GM23338 (cell line): ENCODE results near the gene TBC1D5. TPM values are rescaled to one million over a fixed set of nuclear protein-coding genes. Genes with fewer than 3 reads are reported as not detected.
A peak's percentile ranks its signal among the peaks of the same experiment; 100 is the strongest.

Experiments
- ATAC-seq: fragments of 200-7000 bp; cut with Tn5 transposase; 3 replicates; pipeline ENCODE4 v1.9.1; 2020
- DNase-seq: peaks from one replicate; pipeline ENCODE4 v3.0.0-alpha.2; 2015; ENCODE audit warnings: low spot score
- H2AFZ ChIP-seq: fragments of 200-600 bp; sonication (generic); 2 replicates; pipeline ENCODE4 v1.8.0; 2016; ENCODE audit warnings: antibody characterized with exemption, mild to moderate bottlenecking, moderate library complexity
- H3F3A ChIP-seq: fragments of 200-600 bp; sonication (generic); replicated peaks from 2 replicates; pipeline ENCODE4 v1.8.0; 2017; ENCODE audit warnings: antibody characterized with exemption, mixed run types, low read depth
- H3K27ac ChIP-seq: fragments of 200-600 bp; sonication (generic); 2 replicates; pipeline ENCODE4 v1.6.1; 2016; ENCODE audit warnings: low read depth
- H3K27me3 ChIP-seq: fragments of 200-600 bp; sonication (generic); 2 replicates; pipeline ENCODE4 v1.8.0; 2016; ENCODE audit warnings: mild to moderate bottlenecking, mixed run types, moderate library complexity; ENCODE audit not compliant: insufficient read depth
- H3K36me3 ChIP-seq: fragments of 200-600 bp; sonication (generic); 2 replicates; pipeline ENCODE4 v1.8.0; 2016; ENCODE audit warnings: mild to moderate bottlenecking; ENCODE audit not compliant: insufficient read depth
- H3K4me1 ChIP-seq: fragments of 200-600 bp; sonication (generic); 2 replicates; pipeline ENCODE4 v1.8.0; 2016; ENCODE audit warnings: mild to moderate bottlenecking, moderate library complexity; ENCODE audit not compliant: insufficient read depth
- H3K4me2 ChIP-seq: fragments of 200-600 bp; sonication (generic); 2 replicates; pipeline ENCODE4 v1.7.1; 2017; ENCODE audit warnings: mixed run types
- H3K4me3 ChIP-seq: fragments of 200-600 bp; sonication (generic); 2 replicates; pipeline ENCODE4 v1.6.1; 2016; ENCODE audit warnings: mixed run types
- H3K79me2 ChIP-seq: fragments of 200-600 bp; sonication (generic); replicated peaks from 2 replicates; pipeline ENCODE4 v1.8.0; 2017; ENCODE audit warnings: mild to moderate bottlenecking; ENCODE audit not compliant: insufficient read depth
- H3K9me2 ChIP-seq: fragments of 200-600 bp; sonication (generic); 2 replicates; pipeline ENCODE4 v1.8.0; 2017; ENCODE audit not compliant: insufficient read depth
- H4K20me1 ChIP-seq: fragments of 200-600 bp; sonication (generic); replicated peaks from 2 replicates; pipeline ENCODE4 v1.8.0; 2017; ENCODE audit warnings: mild to moderate bottlenecking; ENCODE audit not compliant: insufficient read depth
- H3K27ac Mint-ChIP-seq: 2 replicates; pipeline ENCODE4 v1.8.0; 2020; ENCODE audit warnings: inconsistent platforms, mild to moderate bottlenecking, moderate library complexity, mixed read lengths
- H3K27me3 Mint-ChIP-seq: 3 replicates; pipeline ENCODE4 v1.8.0; 2022; ENCODE audit warnings: low read depth, mild to moderate bottlenecking, moderate library complexity, mixed read lengths, inconsistent platforms; ENCODE audit not compliant: insufficient read depth, poor library complexity
- H3K36me3 Mint-ChIP-seq: 3 replicates; pipeline ENCODE4 v1.8.0; 2021; ENCODE audit warnings: low read depth, mild to moderate bottlenecking, inconsistent platforms, moderate library complexity, mixed read lengths
- H3K4me1 Mint-ChIP-seq: 3 replicates; pipeline ENCODE4 v1.8.0; 2020; ENCODE audit warnings: mild to moderate bottlenecking, inconsistent platforms, mixed read lengths
- H3K4me3 Mint-ChIP-seq: 3 replicates; pipeline ENCODE4 v1.8.0; 2021; ENCODE audit warnings: moderate library complexity, mild to moderate bottlenecking, inconsistent platforms, mixed read lengths
- H3K9me3 Mint-ChIP-seq: 3 replicates; pipeline ENCODE4 v1.8.0; 2020; ENCODE audit warnings: moderate library complexity, mild to moderate bottlenecking, inconsistent platforms, mixed read lengths
- CREB1 ChIP-seq: fragments of 250-450 bp; sonication (Bioruptor Pico); IDR thresholded peaks from 2 replicates; pipeline ENCODE4 v1.5.0; 2020; ENCODE audit warnings: low read depth, mild to moderate bottlenecking, moderate library complexity
- EZH2 ChIP-seq: fragments of 200-600 bp; sonication (generic); IDR thresholded peaks from one replicate; pipeline ENCODE4 v1.8.0; 2017; ENCODE audit warnings: antibody characterized with exemption, mild to moderate bottlenecking, low read depth; ENCODE audit not compliant: unreplicated experiment
- EZH2phosphoT487 ChIP-seq: fragments of 200-600 bp; sonication (generic); IDR thresholded peaks from one replicate; pipeline ENCODE4 v1.8.1; 2018; ENCODE audit warnings: antibody characterized with exemption; ENCODE audit not compliant: unreplicated experiment
- JUNB ChIP-seq: IDR thresholded peaks from one replicate; pipeline ENCODE4 v1.6.1; 2016; ENCODE audit warnings: antibody characterized with exemption; ENCODE audit not compliant: unreplicated experiment
- NANOG ChIP-seq: IDR thresholded peaks from 2 replicates; pipeline ENCODE4 v1.6.1; 2016; ENCODE audit warnings: antibody characterized with exemption, borderline replicate concordance
- POLR2AphosphoS5 ChIP-seq: IDR thresholded peaks from 2 replicates; pipeline ENCODE4 v1.6.1; 2016; ENCODE audit warnings: antibody characterized with exemption, low read depth
- STAT1 ChIP-seq: IDR thresholded peaks from one replicate; pipeline ENCODE4 v1.6.1; 2016; ENCODE audit warnings: antibody characterized with exemption; ENCODE audit not compliant: unreplicated experiment
- ZNF114 ChIP-seq: fragments of 250-450 bp; sonication (Bioruptor Pico); IDR thresholded peaks from 2 replicates; pipeline ENCODE4 v1.5.0; 2020; ENCODE audit warnings: mild to moderate bottlenecking, moderate library complexity
- ZNF331 ChIP-seq: fragments of 250-450 bp; sonication (Bioruptor Pico); IDR thresholded peaks from 2 replicates; pipeline ENCODE4 v1.5.0; 2020; ENCODE audit warnings: low read depth, mild to moderate bottlenecking, moderate library complexity
- polyA plus RNA-seq: library from polyadenylated mRNA; unstranded; fragments of >200 nt; fragmentation: Nextera tagmentation; extraction: Ambion mirVana; gene quantifications from 2 replicates; pipeline ENCODE4 v1.2.1, GENCODE V29; 2016
- total RNA-seq: library from RNA; depleted of rRNA; stranded (reverse); fragments of >200 nt; shearing (Covaris generic); gene quantifications from 2 replicates; pipeline ENCODE4 v1.2.3, GENCODE V29; 2014
- TF ChIP-seq, protein P1 (sequence below): IDR thresholded peaks from 2 replicates; pipeline ENCODE4 v1.6.1; 2016; ENCODE audit warnings: antibody characterized with exemption
- TF ChIP-seq, protein P2 (sequence below): IDR thresholded peaks from one replicate; pipeline ENCODE4 v1.6.1; 2018; ENCODE audit warnings: antibody characterized with exemption; ENCODE audit not compliant: unreplicated experiment
- TF ChIP-seq, protein P3 (sequence below), 2 experiments: fragments of 200-600 bp in 1 of 2; sonication (generic) in 1 of 2; conservative IDR thresholded peaks; 2 replicates each; pipeline versions ENCODE4 v1.5.1 to v1.6.1; 2016 to 2017; ENCODE audit warnings: antibody characterized with exemption in 2 of 2, low read depth in 2 of 2, mild to moderate bottlenecking in 2 of 2, moderate library complexity in 1 of 2
- TF ChIP-seq, protein P4 (sequence below): fragments of 250-450 bp; sonication (Bioruptor Pico); IDR thresholded peaks from 2 replicates; pipeline ENCODE4 v1.5.0; 2020; ENCODE audit warnings: mild to moderate bottlenecking, moderate library complexity

The TBC1D5 gene
- total and polyA plus RNA-seq, 2 experiments from 2014 or later, result 21.8 to 48.1 TPM

DNA sequence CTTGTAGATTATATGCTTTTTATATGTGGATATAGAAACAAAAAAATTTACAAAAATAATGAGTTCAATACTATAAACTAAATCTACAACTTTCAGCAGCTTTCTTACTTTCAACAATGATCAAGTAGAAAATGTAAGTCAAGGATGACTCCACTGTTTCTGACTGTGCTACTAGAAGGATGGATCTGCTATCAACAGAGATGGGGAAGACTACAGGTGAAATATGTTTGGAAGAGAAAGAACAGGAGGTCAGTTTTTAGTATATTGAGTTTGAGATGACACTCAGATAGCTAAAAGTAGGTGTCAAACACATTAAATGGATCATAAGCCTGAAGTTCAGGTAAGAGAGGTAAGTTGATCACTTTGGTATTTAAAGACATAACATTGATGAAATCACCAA lies 107.5 kb downstream of the TBC1D5 start:
- Histone ChIP-seq H2AFZ (no peak overlapping the region), H3F3A (no peaks in the 10 kb centered on the region), H3K79me2 (peaks cover 4% of the 10 kb centered on the region; the same call in 1 of the 2 replicates), H3K27me3 (no peaks in the 10 kb centered on the region), H3K4me3 (no peak overlapping the region), H3K9me2 (no peaks in the 10 kb centered on the region), H3K27ac (no peak overlapping the region), H3K4me2 (no peak overlapping the region), H3K36me3 (no peaks in the 10 kb centered on the region), H4K20me1 (no peaks in the 10 kb centered on the region), H3K4me1 (no peaks in the 10 kb centered on the region)
- TF ChIP-seq STAT1, result no peak
- TF ChIP-seq, protein P1, sequence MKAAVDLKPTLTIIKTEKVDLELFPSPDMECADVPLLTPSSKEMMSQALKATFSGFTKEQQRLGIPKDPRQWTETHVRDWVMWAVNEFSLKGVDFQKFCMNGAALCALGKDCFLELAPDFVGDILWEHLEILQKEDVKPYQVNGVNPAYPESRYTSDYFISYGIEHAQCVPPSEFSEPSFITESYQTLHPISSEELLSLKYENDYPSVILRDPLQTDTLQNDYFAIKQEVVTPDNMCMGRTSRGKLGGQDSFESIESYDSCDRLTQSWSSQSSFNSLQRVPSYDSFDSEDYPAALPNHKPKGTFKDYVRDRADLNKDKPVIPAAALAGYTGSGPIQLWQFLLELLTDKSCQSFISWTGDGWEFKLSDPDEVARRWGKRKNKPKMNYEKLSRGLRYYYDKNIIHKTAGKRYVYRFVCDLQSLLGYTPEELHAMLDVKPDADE, result no peak
- TF ChIP-seq JUNB, result no peak
- TF ChIP-seq, protein P2, sequence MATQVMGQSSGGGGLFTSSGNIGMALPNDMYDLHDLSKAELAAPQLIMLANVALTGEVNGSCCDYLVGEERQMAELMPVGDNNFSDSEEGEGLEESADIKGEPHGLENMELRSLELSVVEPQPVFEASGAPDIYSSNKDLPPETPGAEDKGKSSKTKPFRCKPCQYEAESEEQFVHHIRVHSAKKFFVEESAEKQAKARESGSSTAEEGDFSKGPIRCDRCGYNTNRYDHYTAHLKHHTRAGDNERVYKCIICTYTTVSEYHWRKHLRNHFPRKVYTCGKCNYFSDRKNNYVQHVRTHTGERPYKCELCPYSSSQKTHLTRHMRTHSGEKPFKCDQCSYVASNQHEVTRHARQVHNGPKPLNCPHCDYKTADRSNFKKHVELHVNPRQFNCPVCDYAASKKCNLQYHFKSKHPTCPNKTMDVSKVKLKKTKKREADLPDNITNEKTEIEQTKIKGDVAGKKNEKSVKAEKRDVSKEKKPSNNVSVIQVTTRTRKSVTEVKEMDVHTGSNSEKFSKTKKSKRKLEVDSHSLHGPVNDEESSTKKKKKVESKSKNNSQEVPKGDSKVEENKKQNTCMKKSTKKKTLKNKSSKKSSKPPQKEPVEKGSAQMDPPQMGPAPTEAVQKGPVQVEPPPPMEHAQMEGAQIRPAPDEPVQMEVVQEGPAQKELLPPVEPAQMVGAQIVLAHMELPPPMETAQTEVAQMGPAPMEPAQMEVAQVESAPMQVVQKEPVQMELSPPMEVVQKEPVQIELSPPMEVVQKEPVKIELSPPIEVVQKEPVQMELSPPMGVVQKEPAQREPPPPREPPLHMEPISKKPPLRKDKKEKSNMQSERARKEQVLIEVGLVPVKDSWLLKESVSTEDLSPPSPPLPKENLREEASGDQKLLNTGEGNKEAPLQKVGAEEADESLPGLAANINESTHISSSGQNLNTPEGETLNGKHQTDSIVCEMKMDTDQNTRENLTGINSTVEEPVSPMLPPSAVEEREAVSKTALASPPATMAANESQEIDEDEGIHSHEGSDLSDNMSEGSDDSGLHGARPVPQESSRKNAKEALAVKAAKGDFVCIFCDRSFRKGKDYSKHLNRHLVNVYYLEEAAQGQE, result no peak
- TF ChIP-seq ZNF331 (CRISPR knock-in tag), result no peak
- no peak for TF ChIP-seq POLR2AphosphoS5
- TF ChIP-seq NANOG, result no peak
- no peak for TF ChIP-seq CREB1 (CRISPR knock-in tag)
- no peak for TF ChIP-seq EZH2phosphoT487
- TF ChIP-seq, protein P3, sequence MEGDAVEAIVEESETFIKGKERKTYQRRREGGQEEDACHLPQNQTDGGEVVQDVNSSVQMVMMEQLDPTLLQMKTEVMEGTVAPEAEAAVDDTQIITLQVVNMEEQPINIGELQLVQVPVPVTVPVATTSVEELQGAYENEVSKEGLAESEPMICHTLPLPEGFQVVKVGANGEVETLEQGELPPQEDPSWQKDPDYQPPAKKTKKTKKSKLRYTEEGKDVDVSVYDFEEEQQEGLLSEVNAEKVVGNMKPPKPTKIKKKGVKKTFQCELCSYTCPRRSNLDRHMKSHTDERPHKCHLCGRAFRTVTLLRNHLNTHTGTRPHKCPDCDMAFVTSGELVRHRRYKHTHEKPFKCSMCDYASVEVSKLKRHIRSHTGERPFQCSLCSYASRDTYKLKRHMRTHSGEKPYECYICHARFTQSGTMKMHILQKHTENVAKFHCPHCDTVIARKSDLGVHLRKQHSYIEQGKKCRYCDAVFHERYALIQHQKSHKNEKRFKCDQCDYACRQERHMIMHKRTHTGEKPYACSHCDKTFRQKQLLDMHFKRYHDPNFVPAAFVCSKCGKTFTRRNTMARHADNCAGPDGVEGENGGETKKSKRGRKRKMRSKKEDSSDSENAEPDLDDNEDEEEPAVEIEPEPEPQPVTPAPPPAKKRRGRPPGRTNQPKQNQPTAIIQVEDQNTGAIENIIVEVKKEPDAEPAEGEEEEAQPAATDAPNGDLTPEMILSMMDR (conservative IDR thresholded peaks at IDR 0.05; ENCODE audit: low read depth in 2 of 2), result no peak
- TF ChIP-seq, protein P4, sequence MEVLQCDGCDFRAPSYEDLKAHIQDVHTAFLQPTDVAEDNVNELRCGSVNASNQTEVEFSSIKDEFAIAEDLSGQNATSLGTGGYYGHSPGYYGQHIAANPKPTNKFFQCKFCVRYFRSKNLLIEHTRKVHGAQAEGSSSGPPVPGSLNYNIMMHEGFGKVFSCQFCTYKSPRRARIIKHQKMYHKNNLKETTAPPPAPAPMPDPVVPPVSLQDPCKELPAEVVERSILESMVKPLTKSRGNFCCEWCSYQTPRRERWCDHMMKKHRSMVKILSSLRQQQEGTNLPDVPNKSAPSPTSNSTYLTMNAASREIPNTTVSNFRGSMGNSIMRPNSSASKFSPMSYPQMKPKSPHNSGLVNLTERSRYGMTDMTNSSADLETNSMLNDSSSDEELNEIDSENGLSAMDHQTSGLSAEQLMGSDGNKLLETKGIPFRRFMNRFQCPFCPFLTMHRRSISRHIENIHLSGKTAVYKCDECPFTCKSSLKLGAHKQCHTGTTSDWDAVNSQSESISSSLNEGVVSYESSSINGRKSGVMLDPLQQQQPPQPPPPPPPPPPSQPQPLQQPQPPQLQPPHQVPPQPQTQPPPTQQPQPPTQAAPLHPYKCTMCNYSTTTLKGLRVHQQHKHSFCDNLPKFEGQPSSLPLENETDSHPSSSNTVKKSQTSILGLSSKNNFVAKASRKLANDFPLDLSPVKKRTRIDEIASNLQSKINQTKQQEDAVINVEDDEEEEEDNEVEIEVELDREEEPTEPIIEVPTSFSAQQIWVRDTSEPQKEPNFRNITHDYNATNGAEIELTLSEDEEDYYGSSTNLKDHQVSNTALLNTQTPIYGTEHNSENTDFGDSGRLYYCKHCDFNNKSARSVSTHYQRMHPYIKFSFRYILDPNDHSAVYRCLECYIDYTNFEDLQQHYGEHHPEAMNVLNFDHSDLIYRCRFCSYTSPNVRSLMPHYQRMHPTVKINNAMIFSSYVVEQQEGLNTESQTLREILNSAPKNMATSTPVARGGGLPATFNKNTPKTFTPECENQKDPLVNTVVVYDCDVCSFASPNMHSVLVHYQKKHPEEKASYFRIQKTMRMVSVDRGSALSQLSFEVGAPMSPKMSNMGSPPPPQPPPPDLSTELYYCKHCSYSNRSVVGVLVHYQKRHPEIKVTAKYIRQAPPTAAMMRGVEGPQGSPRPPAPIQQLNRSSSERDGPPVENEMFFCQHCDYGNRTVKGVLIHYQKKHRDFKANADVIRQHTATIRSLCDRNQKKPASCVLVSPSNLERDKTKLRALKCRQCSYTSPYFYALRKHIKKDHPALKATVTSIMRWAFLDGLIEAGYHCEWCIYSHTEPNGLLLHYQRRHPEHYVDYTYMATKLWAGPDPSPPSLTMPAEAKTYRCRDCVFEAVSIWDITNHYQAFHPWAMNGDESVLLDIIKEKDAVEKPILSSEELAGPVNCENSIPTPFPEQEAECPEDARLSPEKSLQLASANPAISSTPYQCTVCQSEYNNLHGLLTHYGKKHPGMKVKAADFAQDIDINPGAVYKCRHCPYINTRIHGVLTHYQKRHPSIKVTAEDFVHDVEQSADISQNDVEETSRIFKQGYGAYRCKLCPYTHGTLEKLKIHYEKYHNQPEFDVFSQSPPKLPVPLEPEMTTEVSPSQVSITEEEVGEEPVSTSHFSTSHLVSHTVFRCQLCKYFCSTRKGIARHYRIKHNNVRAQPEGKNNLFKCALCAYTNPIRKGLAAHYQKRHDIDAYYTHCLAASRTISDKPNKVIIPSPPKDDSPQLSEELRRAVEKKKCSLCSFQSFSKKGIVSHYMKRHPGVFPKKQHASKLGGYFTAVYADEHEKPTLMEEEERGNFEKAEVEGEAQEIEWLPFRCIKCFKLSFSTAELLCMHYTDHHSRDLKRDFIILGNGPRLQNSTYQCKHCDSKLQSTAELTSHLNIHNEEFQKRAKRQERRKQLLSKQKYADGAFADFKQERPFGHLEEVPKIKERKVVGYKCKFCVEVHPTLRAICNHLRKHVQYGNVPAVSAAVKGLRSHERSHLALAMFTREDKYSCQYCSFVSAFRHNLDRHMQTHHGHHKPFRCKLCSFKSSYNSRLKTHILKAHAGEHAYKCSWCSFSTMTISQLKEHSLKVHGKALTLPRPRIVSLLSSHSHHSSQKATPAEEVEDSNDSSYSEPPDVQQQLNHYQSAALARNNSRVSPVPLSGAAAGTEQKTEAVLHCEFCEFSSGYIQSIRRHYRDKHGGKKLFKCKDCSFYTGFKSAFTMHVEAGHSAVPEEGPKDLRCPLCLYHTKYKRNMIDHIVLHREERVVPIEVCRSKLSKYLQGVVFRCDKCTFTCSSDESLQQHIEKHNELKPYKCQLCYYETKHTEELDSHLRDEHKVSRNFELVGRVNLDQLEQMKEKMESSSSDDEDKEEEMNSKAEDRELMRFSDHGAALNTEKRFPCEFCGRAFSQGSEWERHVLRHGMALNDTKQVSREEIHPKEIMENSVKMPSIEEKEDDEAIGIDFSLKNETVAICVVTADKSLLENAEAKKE (CRISPR knock-in tag), result no peak
- no peak for TF ChIP-seq ZNF114
- no peak for TF ChIP-seq EZH2
- Mint-ChIP-seq H3K27me3 (peaks cover 2% of the 10 kb centered on the region), H3K4me1 (peaks cover 7% of the 10 kb centered on the region), H3K9me3 (no peaks in the 10 kb centered on the region), H3K4me3 (no peak overlapping the region), H3K27ac (peak overlapping the region; percentile 8; the same call in 1 of the 2 replicates), H3K36me3 (no peaks in the 10 kb centered on the region)
- ATAC-seq (no peak), DNase-seq (no peak)
